ENCODE results near the gene CPT1B. TPM values are rescaled to one million over a fixed set of nuclear protein-coding genes. Genes with fewer than 3 reads are reported as not detected.

The CPT1B gene
- total and polyA plus RNA-seq, 2 of the 8 experiments (the other 6 are each of a cell fraction or from before 2014, with no cell fraction given): 34.2 to 36.2 TPM

- H3K27ac ChIP-seq (ENCODE audit: low read depth, low read length): no peak overlapping the region
- H2AK5ac ChIP-seq (ENCODE audit: low read depth, low read length): no peak overlapping the region
- no peak overlapping the region for H3K4ac ChIP-seq (replicated peaks; ENCODE audit: insufficient read length, low read depth, low read length)
- no peak overlapping the region for H3K14ac ChIP-seq (ENCODE audit: insufficient read length)
- WGBS, 2 experiments (ENCODE audit: extremely low coverage in 1 of 2, insufficient coverage in 1 of 2, insufficient read length in 1 of 2, insufficient replicate concordance in 2 of 2, low coverage in 1 of 2, low lambda C conversion rate in 2 of 2, missing lambda C conversion rate in 1 of 2): 89% methylated on average over 20 of the region's 22 CpGs; no CpG with 5 or more reads in 1 of the 2 experiments
- DNase-seq (ENCODE audit: low read depth in 1 of 2, low spot score in 2 of 2) (no peak), FAIRE-seq (no peak)
- H3K18ac ChIP-seq (ENCODE audit: extremely low read depth, low read length): no peak overlapping the region
- no peaks in the 10 kb centered on the region for H3K79me2 ChIP-seq (ENCODE audit: control insufficient read depth in 1 of 2, insufficient read depth in 2 of 2, low read length in 2 of 2)
- H2BK5ac ChIP-seq (ENCODE audit: low read depth, low read length): no peak overlapping the region
- no peak overlapping the region for H2BK20ac ChIP-seq (ENCODE audit: low read length)
- peaks cover 4 to 25% (median 17%) of the 10 kb centered on the region in 4 experiments; a peak in 7 of 8 replicates for H3K36me3 ChIP-seq (ENCODE audit: control insufficient read depth in 2 of 4, insufficient read depth in 4 of 4, low read length in 3 of 4)
- no peak overlapping the region for H2BK12ac ChIP-seq (ENCODE audit: low read depth, low read length)
- ChIA-PET POLR2A (ENCODE audit: partially characterized antibody) (interaction anchor here (1.7 kb wide), 1 partner anchor 14 kb away, joined by 9 read pairs; the partner anchor contains the start of genes LMF2 and NCAPH2), CTCF (ENCODE audit: partially characterized antibody) (interaction anchor here (0.6 to 1.5 kb wide), 5 partner anchors 14 to 119 kb away, joined by 3 to 4 read pairs (median 3); no protein-coding TSS in a partner anchor)
- no peak overlapping the region for H2AFZ ChIP-seq (ENCODE audit: low read length)
- no peak overlapping the region for H3K23ac ChIP-seq (ENCODE audit: insufficient read length)
- H4K20me1 ChIP-seq (replicated peaks in 1 of 2; ENCODE audit: control insufficient read depth in 1 of 2, insufficient read depth in 2 of 2, low read length in 2 of 2): peaks cover 5 to 16% of the 10 kb centered on the region in 2 experiments
- H2BK15ac ChIP-seq (ENCODE audit: low read length): no peak overlapping the region
- peaks cover 1 to 13% (median 7%) of the 10 kb centered on the region in 4 experiments; a peak in 6 of 7 replicates for H3K27me3 ChIP-seq (replicated peaks in 1 of 4; ENCODE audit: control insufficient read depth in 3 of 4, extremely low read depth in 1 of 4, insufficient read depth in 3 of 4, low read length in 3 of 4)
- peaks cover 17% of the 10 kb centered on the region; the same call in 1 of the 2 replicates for H3K23me2 ChIP-seq (ENCODE audit: low read depth, low read length)
- no peaks in the 10 kb centered on the region for H3K9me3 ChIP-seq (ENCODE audit: insufficient read depth in 2 of 2, low read depth in 1 of 2, low read length in 1 of 2)
- no peak overlapping the region for H3K4me3 ChIP-seq (ENCODE audit: extremely low read depth in 1 of 4, insufficient read depth in 2 of 4, low read depth in 3 of 4, low read length in 4 of 4)
- H3K56ac ChIP-seq (replicated peaks; ENCODE audit: insufficient read length, low read depth, low read length): no peak overlapping the region
- H3K9ac ChIP-seq (replicated peaks in 1 of 4; ENCODE audit: extremely low read depth in 1 of 4, low read depth in 3 of 4, low read length in 3 of 4): no peak overlapping the region
- H4K91ac ChIP-seq (replicated peaks; ENCODE audit: insufficient read length, low read length): no peak overlapping the region
- H4K8ac ChIP-seq (ENCODE audit: extremely low read depth, insufficient read depth, low read length): no peak overlapping the region
- H4K5ac ChIP-seq (ENCODE audit: insufficient read length, low read depth, low read length): no peak overlapping the region
- H3K4me2 ChIP-seq (ENCODE audit: insufficient read depth in 1 of 2, low read depth in 2 of 2, low read length in 2 of 2): no peak overlapping the region
- H3K4me1 ChIP-seq (replicated peaks in 1 of 4; ENCODE audit: control insufficient read depth in 3 of 4, insufficient read depth in 4 of 4, low read length in 3 of 4): peaks cover 0 to 11% (median 6%) of the 10 kb centered on the region in 4 experiments; a peak in 5 of 7 replicates
- no peak overlapping the region for H2BK120ac ChIP-seq (replicated peaks; ENCODE audit: low read depth, low read length)
- no peaks in the 10 kb centered on the region for H3K79me1 ChIP-seq (ENCODE audit: low read depth, low read length)
- TF ChIP-seq CTCF (IDR thresholded peaks at IDR 0.05; ENCODE audit: control extremely low read depth in 1 of 3, insufficient read depth in 1 of 3, low read depth in 1 of 3, low read length in 3 of 3) (no peak), CBX5 (IDR thresholded peaks at IDR 0.05; ENCODE audit: low read depth, low read length) (no peak), RNF2 (IDR thresholded peaks at IDR 0.05; ENCODE audit: borderline replicate concordance, low read depth, low read length, missing control alignments, poor library complexity, severe bottlenecking) (no peak), POLR2AphosphoS5 (IDR thresholded peaks at IDR 0.05; ENCODE audit: low read depth, low read length) (no peak), ASH2L (IDR thresholded peaks at IDR 0.05; ENCODE audit: low read length) (no peak)
These were observed 55.3 kb downstream of the CPT1B start for GRCh38 chr22:50522806-50523438.
